Fibroblast of the aortic adventitia (primary cell): Measurements from ENCODE around the gene OS9. TPM values are rescaled to one million over a fixed set of nuclear protein-coding genes. Genes with fewer than 3 reads are reported as not detected.

Source experiments
- DNase-seq: peaks from one replicate; pipeline ENCODE4 v3.0.0-alpha.2; 2010; ENCODE audit warnings: low read depth
- H3K4me3 ChIP-seq: 2 replicates; pipeline ENCODE4 v1.5.1; 2011; ENCODE audit warnings: low read depth, mild to moderate bottlenecking, control low read depth, low read length, moderate library complexity
- total RNA-seq: library from RNA; depleted of rRNA; stranded (reverse); fragments of >200 nt; gene quantifications from 2 replicates; pipeline ENCODE4 v1.2.3, GENCODE V29; 2012; ENCODE audit warnings: low replicate concordance
- TF ChIP-seq, protein P1 (sequence below): IDR thresholded peaks from 2 replicates; pipeline ENCODE4 v1.5.1; 2011; ENCODE audit warnings: mild to moderate bottlenecking, low read length, control low read depth, inconsistent platforms; ENCODE audit not compliant: insufficient read depth

OS9 gene
- total RNA-seq, 1 donor = 229 TPM

DNA sequence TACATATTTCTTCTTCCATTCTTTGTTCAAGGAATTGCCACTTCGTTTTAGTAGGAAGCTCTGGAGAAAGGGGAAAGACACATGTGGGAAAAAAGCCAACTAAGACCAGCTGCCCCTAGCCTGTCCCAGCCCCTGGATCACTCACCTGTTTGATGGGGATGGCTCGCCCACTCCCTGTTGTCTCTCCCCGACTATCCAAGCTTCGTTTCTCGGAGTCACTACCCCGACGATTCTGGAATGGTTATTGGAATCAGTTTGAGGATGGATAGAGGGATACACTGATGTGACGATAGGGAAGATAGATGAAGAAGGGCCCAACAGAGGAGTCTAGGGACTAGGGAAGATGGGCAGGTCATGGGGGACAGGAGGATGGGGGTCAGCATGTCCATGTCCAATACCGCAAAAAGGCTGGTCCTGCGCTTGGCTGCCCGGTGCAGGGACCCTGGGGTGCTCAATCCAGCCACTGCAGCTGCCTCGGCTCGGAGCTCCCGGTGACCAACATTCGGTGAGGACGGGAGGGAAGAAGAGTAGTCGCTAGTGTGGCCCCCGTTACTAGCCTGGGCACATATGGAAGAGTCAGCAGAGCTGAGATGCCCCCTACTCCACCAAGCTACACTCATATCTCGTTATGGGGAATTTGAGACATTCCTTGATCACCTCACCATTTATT, 37.6 kb downstream of the OS9 start:
- TF ChIP-seq, protein P1, sequence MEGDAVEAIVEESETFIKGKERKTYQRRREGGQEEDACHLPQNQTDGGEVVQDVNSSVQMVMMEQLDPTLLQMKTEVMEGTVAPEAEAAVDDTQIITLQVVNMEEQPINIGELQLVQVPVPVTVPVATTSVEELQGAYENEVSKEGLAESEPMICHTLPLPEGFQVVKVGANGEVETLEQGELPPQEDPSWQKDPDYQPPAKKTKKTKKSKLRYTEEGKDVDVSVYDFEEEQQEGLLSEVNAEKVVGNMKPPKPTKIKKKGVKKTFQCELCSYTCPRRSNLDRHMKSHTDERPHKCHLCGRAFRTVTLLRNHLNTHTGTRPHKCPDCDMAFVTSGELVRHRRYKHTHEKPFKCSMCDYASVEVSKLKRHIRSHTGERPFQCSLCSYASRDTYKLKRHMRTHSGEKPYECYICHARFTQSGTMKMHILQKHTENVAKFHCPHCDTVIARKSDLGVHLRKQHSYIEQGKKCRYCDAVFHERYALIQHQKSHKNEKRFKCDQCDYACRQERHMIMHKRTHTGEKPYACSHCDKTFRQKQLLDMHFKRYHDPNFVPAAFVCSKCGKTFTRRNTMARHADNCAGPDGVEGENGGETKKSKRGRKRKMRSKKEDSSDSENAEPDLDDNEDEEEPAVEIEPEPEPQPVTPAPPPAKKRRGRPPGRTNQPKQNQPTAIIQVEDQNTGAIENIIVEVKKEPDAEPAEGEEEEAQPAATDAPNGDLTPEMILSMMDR = no peak
- DNase-seq = no peak
- H3K4me3 ChIP-seq = no peak overlapping the region

- TF ChIP-seq, protein P1 = no peak
- DNase-seq = no peak
- H3K4me3 ChIP-seq = no peak overlapping the region
Measured at GRCh38 chr12:57732270-57732669, 38.3 kb downstream of the OS9 start.

- H3K4me3 ChIP-seq = no peak overlapping the region
- TF ChIP-seq, protein P1 = no peak
- DNase-seq = no peak
Measured at GRCh38 chr12:57732726-57733593, 39.0 kb downstream of the OS9 start.

- TF ChIP-seq, protein P1 = no peak
- DNase-seq = no peak
- no peak overlapping the region for H3K4me3 ChIP-seq
Measured at GRCh38 chr12:57733928-57734327, 40.0 kb downstream of the OS9 start.

DNA sequence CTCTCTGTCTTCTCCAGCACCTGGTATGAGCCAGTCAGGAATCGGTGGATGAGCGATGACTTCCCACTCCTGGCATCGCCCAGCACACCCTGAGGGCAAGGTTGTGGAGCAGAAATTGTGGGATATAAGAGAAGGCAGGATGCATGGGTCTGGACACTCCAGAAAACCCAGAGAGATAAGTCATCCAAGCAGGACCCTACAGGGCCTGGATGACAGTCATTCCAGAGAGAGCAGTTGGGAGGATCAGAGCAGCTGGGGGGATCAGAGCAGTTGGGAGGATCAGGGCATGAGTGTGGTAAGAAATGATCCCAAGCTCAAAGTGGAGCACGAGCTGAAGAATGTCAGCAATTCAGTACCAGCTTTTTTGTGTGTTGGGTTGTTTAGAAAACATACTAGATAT, 40.7 kb downstream of the OS9 start:
- no peak overlapping the region for H3K4me3 ChIP-seq
- DNase-seq = no peak
- TF ChIP-seq, protein P1 = no peak

- TF ChIP-seq, protein P1 = no peak
- no peak for DNase-seq
- no peak overlapping the region for H3K4me3 ChIP-seq
Measured at GRCh38 chr12:57735198-57735855, 41.4 kb downstream of the OS9 start.
